Activated CD4-positive, alpha-beta T cell treated with anti-CD3 and anti-CD28 coated beads, Interleukin-2, amount 50 U/mL, for 4 hours (primary cell): ENCODE measurements around the gene NFATC3.

ENCODE experiments used
- DNase-seq, 2 experiments: peaks; one replicate each; pipeline ENCODE4 v3.0.0-alpha.2; 2020

The NFATC3 gene

GRCh38 chr16:68073902-68074760, 11.0 kb upstream of the NFATC3 start:
- DNase-seq = no peak

GRCh38 chr16:68074850-68075555, 10.2 kb upstream of the NFATC3 start:
- DNase-seq = no peak

- DNase-seq = no peak
Measured at GRCh38 chr16:68075980-68076379, 9.2 kb upstream of the NFATC3 start.

GRCh38 chr16:68076560-68076959, 8.6 kb upstream of the NFATC3 start:
- no peak for DNase-seq

GRCh38 chr16:68077866-68078700, 7.1 kb upstream of the NFATC3 start:
- no peak for DNase-seq

- DNase-seq = no peak
Measured at GRCh38 chr16:68078701-68079375, 6.3 kb upstream of the NFATC3 start.

- no peak for DNase-seq
Measured at GRCh38 chr16:68079376-68079625, 5.9 kb upstream of the NFATC3 start.

- peak; percentile 63 to 71 for DNase-seq
Measured at GRCh38 chr16:68079626-68080344, 5.4 kb upstream of the NFATC3 start.

GRCh38 chr16:68081861-68082628, 3.1 kb upstream of the NFATC3 start:
- no peak for DNase-seq

GRCh38 chr16:68082629-68083238, 2.4 kb upstream of the NFATC3 start:
- no peak for DNase-seq

- no peak for DNase-seq
Measured at GRCh38 chr16:68083239-68083781, 1.9 kb upstream of the NFATC3 start.

- DNase-seq = no peak
Measured at GRCh38 chr16:68083861-68084503, 1.2 kb upstream of the NFATC3 start.

- DNase-seq = peak; percentile 63 to 70
Measured at GRCh38 chr16:68084504-68085258, 489 bp upstream of the NFATC3 start.

- no peak for DNase-seq
Measured at GRCh38 chr16:68086336-68086841, 1.2 kb downstream of the NFATC3 start.

- DNase-seq = no peak
Measured at GRCh38 chr16:68086860-68087268, 1.7 kb downstream of the NFATC3 start.

- DNase-seq = no peak
Measured at GRCh38 chr16:68087688-68088087, 2.5 kb downstream of the NFATC3 start.

GRCh38 chr16:68088130-68088972, 3.2 kb downstream of the NFATC3 start:
- no peak for DNase-seq

- no peak for DNase-seq
Measured at GRCh38 chr16:68089067-68089466, 3.9 kb downstream of the NFATC3 start.
